K562 (cell line): ENCODE measurements around the gene GSTM2. TPM values are rescaled to one million over a fixed set of nuclear protein-coding genes. Genes with fewer than 3 reads are reported as not detected.

Experiments
- DNMT1 ChIP-seq: fragments of 450-650 bp; IDR thresholded peaks from 2 replicates; pipeline ENCODE4 v1.6.1; 2016; ENCODE audit warnings: antibody characterized with exemption, mild to moderate bottlenecking
- FOXK1 ChIP-seq: sonication (generic); formaldehyde crosslinking; IDR thresholded peaks from 2 replicates; pipeline ENCODE4 v1.8.0; 2022; ENCODE audit warnings: missing genetic modification reagents, mild to moderate bottlenecking, borderline replicate concordance
- HIVEP1 ChIP-seq: fragments of 250-450 bp; sonication (Bioruptor Pico); IDR thresholded peaks from 2 replicates; pipeline ENCODE4 v1.4.0; 2020; ENCODE audit warnings: mild to moderate bottlenecking
- IRF2 ChIP-seq: sonication (generic); formaldehyde crosslinking; IDR thresholded peaks from 2 replicates; pipeline ENCODE4 v1.8.1; 2022; ENCODE audit warnings: mild to moderate bottlenecking, missing genetic modification reagents
- LEF1 ChIP-seq: fragments of 450-650 bp; IDR thresholded peaks from 2 replicates; pipeline ENCODE4 v1.6.1; 2016; ENCODE audit warnings: mild to moderate bottlenecking
- MAFG ChIP-seq: fragments of 450-650 bp; conservative IDR thresholded peaks from 2 replicates; pipeline ENCODE4 v1.6.1; 2016; ENCODE audit warnings: missing genetic modification characterization, missing compliant biosample characterization
- MTF1 ChIP-seq: fragments of 250-450 bp; sonication (Bioruptor Pico); IDR thresholded peaks from 2 replicates; pipeline ENCODE4 v1.9.0; 2021; ENCODE audit warnings: moderate library complexity, mild to moderate bottlenecking, inconsistent platforms, borderline replicate concordance
- RBBP5 ChIP-seq: fragments of 200-600 bp; sonication (generic); IDR thresholded peaks from 2 replicates; pipeline ENCODE4 v1.6.1; 2012; ENCODE audit warnings: borderline replicate concordance, mild to moderate bottlenecking, low read length, control low read depth, inconsistent platforms; ENCODE audit not compliant: insufficient read depth, poor library complexity, severe bottlenecking
- RBM14 ChIP-seq: fragments of 200-400 bp; formaldehyde crosslinking; IDR thresholded peaks from 2 replicates; pipeline ENCODE4 v1.6.1; 2018; ENCODE audit warnings: low read depth, mild to moderate bottlenecking, low read length, moderate library complexity, borderline replicate concordance; ENCODE audit not compliant: insufficient read depth
- SRF ChIP-seq, 2 experiments: fragments of 250-450, 450-650 bp in 1 of 2; sonication (Bioruptor Pico) in 1 of 2; sonication (generic) in 1 of 2; formaldehyde crosslinking; IDR thresholded peaks; 2 replicates each; pipeline versions ENCODE4 v1.5.0 to v1.5.1; 2020 to 2022; ENCODE audit warnings: mild to moderate bottlenecking in 1 of 2, missing genetic modification reagents in 1 of 2
- TAF7 ChIP-seq: fragments of 450-650 bp; IDR thresholded peaks from 2 replicates; pipeline ENCODE4 v1.6.1; 2016; ENCODE audit warnings: missing genetic modification characterization, missing compliant biosample characterization
- ZNF212 ChIP-seq: fragments of 450-650 bp; formaldehyde crosslinking; IDR thresholded peaks from 2 replicates; pipeline ENCODE4 v1.4.0; 2020; ENCODE audit warnings: mild to moderate bottlenecking
- ZNF23 ChIP-seq: fragments of 250-450 bp; sonication (Bioruptor Pico); IDR thresholded peaks from 2 replicates; pipeline ENCODE4 v1.4.0; 2020; ENCODE audit warnings: mild to moderate bottlenecking
- ZNF239 ChIP-seq: fragments of 250-450 bp; sonication (Bioruptor Pico); IDR thresholded peaks from 2 replicates; pipeline ENCODE4 v1.4.0; 2020; ENCODE audit warnings: mild to moderate bottlenecking
- ZNF311 ChIP-seq: fragments of 250-450 bp; sonication (Bioruptor Pico); IDR thresholded peaks from 2 replicates; pipeline ENCODE4 v1.4.0; 2020; ENCODE audit warnings: mild to moderate bottlenecking, moderate library complexity
- ZNF699 ChIP-seq: fragments of 250-450 bp; sonication (Bioruptor Pico); IDR thresholded peaks from 2 replicates; pipeline ENCODE4 v1.8.0; 2021; ENCODE audit warnings: mild to moderate bottlenecking, moderate library complexity; ENCODE audit not compliant: insufficient replicate concordance
- ZNF764 ChIP-seq: fragments of 250-450 bp; sonication (Bioruptor Pico); IDR thresholded peaks from 2 replicates; pipeline ENCODE4 v1.4.0; 2020; ENCODE audit warnings: low read depth, mild to moderate bottlenecking, moderate library complexity
- polyA plus RNA-seq, 8 experiments: library from polyadenylated mRNA; depleted of rRNA in 4 of 8; stranded (reverse) in 5 of 8; unstranded in 3 of 8; fragments of >200 nt; fragmentation: Nextera tagmentation in 2 of 8; fragmentation: Illumina TruSeq in 1 of 8; extraction: Ambion mirVana in 2 of 8; extraction: Trizol in 1 of 8; gene quantifications; 2 replicates each; pipeline versions ENCODE4 v1.2.1 to v1.2.3, GENCODE V29; 2011 to 2014; ENCODE audit warnings: inconsistent platforms in 1 of 8, missing spikeins in 1 of 8
- total RNA-seq, 7 experiments: library from RNA; depleted of rRNA in 6 of 7; stranded (reverse); fragments of >200 nt in 6 of 7; fragmentation: Illumina TruSeq in 2 of 7; extraction: Trizol in 2 of 7; gene quantifications; 2 replicates each; pipeline versions ENCODE4 v1.2.1 to v1.2.3, GENCODE V29; 2011 to 2021; ENCODE audit warnings: low replicate concordance in 1 of 7
- TF ChIP-seq, protein P1 (sequence below): IDR thresholded peaks from 2 replicates; pipeline ENCODE4 v1.6.1; 2014; ENCODE audit warnings: antibody characterized with exemption
- TF ChIP-seq, protein P2 (sequence below): sonication (generic); formaldehyde crosslinking; IDR thresholded peaks from 2 replicates; pipeline ENCODE4 v1.8.1; 2023; ENCODE audit warnings: mild to moderate bottlenecking, missing genetic modification reagents
- TF ChIP-seq, protein P3 (sequence below): fragments of 450-650 bp; IDR thresholded peaks from 2 replicates; pipeline ENCODE4 v1.6.1; 2018; ENCODE audit not compliant: partially characterized antibody

Gene GSTM2
- total and polyA plus RNA-seq, 9 of the 15 experiments (the other 6 are each of a cell fraction or from before 2014, with no cell fraction given) = 1.6 to 15.1 (median 6.8) TPM

DNA sequence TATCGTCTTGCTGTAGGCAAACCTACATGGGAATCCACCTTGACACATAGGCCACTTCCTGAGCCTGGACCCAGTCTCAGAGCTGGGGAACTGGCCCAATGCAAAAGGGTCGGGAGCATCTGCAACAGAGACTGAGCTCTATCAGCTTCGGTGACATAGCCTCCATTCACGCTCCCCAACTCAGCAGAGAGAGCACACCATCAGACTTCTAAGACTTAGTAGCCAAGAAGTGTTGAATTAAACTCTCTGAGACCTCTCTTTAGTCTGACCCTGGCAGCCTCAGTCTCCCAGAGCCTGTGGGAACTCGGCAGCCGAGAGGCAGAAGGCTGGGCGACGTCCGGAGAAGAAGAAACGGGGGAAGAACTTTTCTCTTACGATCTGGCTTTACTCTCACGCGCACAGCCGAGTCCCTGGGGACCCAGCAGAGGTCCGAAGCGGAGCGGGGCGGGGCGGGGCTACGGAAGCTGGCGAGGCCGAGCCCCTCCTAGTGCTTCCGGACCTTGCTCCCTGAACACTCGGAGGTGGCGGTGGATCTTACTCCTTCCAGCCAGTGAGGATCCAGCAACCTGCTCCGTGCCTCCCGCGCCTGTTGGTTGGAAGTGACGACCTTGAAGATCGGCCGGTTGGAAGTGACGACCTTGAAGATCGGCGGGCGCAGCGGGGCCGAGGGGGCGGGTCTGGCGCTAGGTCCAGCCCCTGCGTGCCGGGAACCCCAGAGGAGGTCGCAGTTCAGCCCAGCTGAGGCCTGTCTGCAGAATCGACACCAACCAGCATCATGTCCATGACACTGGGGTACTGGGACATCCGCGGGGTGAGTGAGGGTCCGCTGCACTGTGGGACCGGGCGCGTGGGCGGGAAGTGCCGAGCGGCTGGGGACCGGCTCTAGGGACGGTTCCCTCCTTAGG, 12.0 kb upstream of the GSTM2 start, which contains the start of gene GSTM4 (continued):
- TF ChIP-seq, protein P1, sequence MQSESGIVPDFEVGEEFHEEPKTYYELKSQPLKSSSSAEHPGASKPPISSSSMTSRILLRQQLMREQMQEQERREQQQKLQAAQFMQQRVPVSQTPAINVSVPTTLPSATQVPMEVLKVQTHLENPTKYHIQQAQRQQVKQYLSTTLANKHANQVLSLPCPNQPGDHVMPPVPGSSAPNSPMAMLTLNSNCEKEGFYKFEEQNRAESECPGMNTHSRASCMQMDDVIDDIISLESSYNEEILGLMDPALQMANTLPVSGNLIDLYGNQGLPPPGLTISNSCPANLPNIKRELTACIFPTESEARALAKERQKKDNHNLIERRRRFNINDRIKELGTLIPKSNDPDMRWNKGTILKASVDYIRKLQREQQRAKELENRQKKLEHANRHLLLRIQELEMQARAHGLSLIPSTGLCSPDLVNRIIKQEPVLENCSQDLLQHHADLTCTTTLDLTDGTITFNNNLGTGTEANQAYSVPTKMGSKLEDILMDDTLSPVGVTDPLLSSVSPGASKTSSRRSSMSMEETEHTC = no peak; the same call in 1 of the 2 replicates
- TF ChIP-seq ZNF764 (CRISPR knock-in tag) (no peak), RBBP5 (peak; percentile 93), HIVEP1 (CRISPR knock-in tag) (no peak), LEF1 (no peak), IRF2 (no peak), ZNF311 (CRISPR knock-in tag) (no peak), ZNF23 (CRISPR knock-in tag) (no peak), ZNF699 (CRISPR knock-in tag) (no peak), ZNF239 (CRISPR knock-in tag) (no peak), MAFG (tag) (no peak), ZNF212 (CRISPR knock-in tag) (no peak), MTF1 (CRISPR knock-in tag) (no peak), TAF7 (tag) (peak; percentile 67), RBM14 (no peak), SRF (CRISPR knock-in tag; IDR thresholded peaks at IDR 0.05) (peak in 1 of 2 experiments; percentile 60; a peak in 1 of 4 replicates), DNMT1 (no peak), FOXK1 (CRISPR knock-in tag) (no peak)
- TF ChIP-seq, protein P2, sequence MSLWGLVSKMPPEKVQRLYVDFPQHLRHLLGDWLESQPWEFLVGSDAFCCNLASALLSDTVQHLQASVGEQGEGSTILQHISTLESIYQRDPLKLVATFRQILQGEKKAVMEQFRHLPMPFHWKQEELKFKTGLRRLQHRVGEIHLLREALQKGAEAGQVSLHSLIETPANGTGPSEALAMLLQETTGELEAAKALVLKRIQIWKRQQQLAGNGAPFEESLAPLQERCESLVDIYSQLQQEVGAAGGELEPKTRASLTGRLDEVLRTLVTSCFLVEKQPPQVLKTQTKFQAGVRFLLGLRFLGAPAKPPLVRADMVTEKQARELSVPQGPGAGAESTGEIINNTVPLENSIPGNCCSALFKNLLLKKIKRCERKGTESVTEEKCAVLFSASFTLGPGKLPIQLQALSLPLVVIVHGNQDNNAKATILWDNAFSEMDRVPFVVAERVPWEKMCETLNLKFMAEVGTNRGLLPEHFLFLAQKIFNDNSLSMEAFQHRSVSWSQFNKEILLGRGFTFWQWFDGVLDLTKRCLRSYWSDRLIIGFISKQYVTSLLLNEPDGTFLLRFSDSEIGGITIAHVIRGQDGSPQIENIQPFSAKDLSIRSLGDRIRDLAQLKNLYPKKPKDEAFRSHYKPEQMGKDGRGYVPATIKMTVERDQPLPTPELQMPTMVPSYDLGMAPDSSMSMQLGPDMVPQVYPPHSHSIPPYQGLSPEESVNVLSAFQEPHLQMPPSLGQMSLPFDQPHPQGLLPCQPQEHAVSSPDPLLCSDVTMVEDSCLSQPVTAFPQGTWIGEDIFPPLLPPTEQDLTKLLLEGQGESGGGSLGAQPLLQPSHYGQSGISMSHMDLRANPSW = peak; percentile 96; the same call in 1 of the 2 replicates
- TF ChIP-seq, protein P3, sequence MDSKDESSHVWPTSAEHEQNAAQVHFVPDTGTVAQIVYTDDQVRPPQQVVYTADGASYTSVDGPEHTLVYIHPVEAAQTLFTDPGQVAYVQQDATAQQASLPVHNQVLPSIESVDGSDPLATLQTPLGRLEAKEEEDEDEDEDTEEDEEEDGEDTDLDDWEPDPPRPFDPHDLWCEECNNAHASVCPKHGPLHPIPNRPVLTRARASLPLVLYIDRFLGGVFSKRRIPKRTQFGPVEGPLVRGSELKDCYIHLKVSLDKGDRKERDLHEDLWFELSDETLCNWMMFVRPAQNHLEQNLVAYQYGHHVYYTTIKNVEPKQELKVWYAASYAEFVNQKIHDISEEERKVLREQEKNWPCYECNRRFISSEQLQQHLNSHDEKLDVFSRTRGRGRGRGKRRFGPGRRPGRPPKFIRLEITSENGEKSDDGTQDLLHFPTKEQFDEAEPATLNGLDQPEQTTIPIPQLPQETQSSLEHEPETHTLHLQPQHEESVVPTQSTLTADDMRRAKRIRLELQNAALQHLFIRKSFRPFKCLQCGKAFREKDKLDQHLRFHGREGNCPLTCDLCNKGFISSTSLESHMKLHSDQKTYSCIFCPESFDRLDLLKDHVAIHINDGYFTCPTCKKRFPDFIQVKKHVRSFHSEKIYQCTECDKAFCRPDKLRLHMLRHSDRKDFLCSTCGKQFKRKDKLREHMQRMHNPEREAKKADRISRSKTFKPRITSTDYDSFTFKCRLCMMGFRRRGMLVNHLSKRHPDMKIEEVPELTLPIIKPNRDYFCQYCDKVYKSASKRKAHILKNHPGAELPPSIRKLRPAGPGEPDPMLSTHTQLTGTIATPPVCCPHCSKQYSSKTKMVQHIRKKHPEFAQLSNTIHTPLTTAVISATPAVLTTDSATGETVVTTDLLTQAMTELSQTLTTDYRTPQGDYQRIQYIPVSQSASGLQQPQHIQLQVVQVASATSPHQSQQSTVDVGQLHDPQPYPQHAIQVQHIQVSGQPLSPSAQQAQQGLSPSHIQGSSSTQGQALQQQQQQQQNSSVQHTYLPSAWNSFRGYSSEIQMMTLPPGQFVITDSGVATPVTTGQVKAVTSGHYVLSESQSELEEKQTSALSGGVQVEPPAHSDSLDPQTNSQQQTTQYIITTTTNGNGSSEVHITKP = no peak
